Transverse colon (tissue), 4 donors: ENCODE results near the gene MEDAG.

Experiments
- EP300 ChIP-seq: sonication (generic); formaldehyde crosslinking; IDR thresholded peaks from one replicate; pipeline ENCODE4 v1.6.1; 2017; ENCODE audit warnings: antibody characterized with exemption, low read depth
- POLR2A ChIP-seq: fragments of 450-650 bp; IDR thresholded peaks from one replicate; pipeline ENCODE4 v1.6.1; 2016; ENCODE audit warnings: antibody characterized with exemption, mild to moderate bottlenecking, moderate library complexity
- POLR2AphosphoS5 ChIP-seq, 3 donors: sonication (generic); formaldehyde crosslinking; IDR thresholded peaks; one replicate each; pipeline ENCODE4 v1.6.1; 2016; ENCODE audit warnings: antibody characterized with exemption in 3 of 3
- TF ChIP-seq, protein P1 (sequence below), 5 experiments: fragments of 200-600 bp in 3 of 5; fragments of 450-650 bp in 2 of 5; sonication (generic) in 3 of 5; IDR thresholded peaks; 1 replicate in 2 of 5; 2 replicates in 3 of 5; pipeline ENCODE4 v1.5.1; 2016 to 2017; ENCODE audit warnings: antibody characterized with exemption in 5 of 5, inconsistent platforms in 3 of 5, mild to moderate bottlenecking in 2 of 5, moderate library complexity in 1 of 5

DNA sequence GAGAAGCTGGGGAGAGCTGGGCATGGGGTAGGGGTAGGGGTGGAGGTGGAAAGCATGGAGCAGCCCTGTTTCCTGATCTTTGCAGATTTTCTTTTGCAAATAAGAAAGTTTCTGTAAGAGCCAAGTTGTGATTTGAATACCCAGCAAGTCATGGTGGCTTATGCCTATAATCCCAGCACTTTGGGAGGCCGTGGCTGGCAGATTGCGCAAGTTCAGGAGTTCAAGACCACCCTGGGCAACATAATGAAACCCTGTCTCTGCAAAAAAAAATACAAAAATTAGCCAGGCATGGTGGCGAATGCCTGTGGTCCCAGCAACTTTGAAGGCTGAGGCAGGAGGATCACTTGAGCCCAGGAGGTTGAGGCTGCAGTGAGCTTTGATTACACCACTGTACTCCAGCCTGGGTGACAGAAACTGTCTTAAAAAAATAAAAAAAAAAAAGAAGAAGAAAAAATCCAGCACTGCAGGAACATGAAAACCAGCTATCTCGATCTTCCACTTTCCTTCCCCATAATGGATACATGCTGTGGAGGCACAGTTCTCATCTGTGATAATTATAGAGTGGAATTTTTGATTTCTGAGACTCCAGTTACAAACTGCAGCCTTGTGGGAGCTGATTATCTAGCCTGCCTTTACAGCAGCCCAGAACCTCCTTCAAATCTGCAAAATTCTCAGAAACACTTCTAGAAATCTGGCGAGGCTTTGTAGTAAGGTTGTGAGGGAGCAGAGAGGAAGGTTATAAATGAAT, 14.3 kb downstream of the MEDAG start:
- TF ChIP-seq, protein P1, sequence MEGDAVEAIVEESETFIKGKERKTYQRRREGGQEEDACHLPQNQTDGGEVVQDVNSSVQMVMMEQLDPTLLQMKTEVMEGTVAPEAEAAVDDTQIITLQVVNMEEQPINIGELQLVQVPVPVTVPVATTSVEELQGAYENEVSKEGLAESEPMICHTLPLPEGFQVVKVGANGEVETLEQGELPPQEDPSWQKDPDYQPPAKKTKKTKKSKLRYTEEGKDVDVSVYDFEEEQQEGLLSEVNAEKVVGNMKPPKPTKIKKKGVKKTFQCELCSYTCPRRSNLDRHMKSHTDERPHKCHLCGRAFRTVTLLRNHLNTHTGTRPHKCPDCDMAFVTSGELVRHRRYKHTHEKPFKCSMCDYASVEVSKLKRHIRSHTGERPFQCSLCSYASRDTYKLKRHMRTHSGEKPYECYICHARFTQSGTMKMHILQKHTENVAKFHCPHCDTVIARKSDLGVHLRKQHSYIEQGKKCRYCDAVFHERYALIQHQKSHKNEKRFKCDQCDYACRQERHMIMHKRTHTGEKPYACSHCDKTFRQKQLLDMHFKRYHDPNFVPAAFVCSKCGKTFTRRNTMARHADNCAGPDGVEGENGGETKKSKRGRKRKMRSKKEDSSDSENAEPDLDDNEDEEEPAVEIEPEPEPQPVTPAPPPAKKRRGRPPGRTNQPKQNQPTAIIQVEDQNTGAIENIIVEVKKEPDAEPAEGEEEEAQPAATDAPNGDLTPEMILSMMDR (IDR thresholded peaks at IDR 0.05) = no peak
- no peak for TF ChIP-seq POLR2A
- TF ChIP-seq POLR2AphosphoS5 (IDR thresholded peaks at IDR 0.05) = no peak
- TF ChIP-seq EP300 = no peak
